ENCODE measurements around the gene LIF.

LIF gene

DNA sequence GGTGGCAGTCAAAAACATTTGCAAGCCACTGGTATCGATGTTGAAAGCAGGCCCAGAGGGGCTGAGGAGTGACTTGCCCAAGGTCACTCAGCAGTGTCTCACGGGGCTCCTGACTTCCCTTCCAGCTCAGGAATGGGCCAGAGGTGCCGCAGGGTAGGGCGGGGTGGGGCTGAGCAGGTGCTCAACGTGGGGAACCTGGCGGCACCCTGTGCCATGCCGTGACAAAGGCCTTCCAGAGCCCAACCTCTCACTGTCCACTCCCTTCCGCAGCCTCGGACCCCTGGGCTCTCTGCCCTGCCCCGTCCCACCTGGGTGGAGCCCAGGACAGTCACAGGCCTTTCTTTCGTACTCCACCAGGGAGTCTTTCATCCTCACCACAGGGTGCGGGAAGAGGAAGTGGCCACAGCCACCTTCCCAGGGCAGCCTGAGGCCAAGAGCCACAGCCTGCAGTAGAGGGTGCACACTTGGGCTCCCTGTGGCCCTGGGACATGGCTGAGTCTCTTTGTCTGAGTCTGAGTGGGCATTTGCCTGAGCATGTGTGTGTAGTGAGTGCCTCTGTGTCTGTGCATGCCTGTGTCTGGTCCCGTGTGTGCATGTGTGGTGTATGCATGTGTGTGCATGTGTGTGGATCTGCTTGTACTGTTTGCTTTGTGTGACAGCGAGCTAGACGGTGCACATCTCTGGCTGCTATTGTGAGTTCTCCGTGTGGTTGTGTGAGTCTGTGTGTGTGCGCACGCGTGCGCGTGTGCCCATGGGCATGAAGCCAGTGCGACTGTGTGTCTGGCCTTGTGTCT is 6.0 kb upstream of the LIF start:
- TF ChIP-seq, protein P1, sequence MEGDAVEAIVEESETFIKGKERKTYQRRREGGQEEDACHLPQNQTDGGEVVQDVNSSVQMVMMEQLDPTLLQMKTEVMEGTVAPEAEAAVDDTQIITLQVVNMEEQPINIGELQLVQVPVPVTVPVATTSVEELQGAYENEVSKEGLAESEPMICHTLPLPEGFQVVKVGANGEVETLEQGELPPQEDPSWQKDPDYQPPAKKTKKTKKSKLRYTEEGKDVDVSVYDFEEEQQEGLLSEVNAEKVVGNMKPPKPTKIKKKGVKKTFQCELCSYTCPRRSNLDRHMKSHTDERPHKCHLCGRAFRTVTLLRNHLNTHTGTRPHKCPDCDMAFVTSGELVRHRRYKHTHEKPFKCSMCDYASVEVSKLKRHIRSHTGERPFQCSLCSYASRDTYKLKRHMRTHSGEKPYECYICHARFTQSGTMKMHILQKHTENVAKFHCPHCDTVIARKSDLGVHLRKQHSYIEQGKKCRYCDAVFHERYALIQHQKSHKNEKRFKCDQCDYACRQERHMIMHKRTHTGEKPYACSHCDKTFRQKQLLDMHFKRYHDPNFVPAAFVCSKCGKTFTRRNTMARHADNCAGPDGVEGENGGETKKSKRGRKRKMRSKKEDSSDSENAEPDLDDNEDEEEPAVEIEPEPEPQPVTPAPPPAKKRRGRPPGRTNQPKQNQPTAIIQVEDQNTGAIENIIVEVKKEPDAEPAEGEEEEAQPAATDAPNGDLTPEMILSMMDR (IDR thresholded peaks at IDR 0.05), result no peak
- H3K4me3 ChIP-seq (ENCODE audit: low read depth in 1 of 2, low read length in 1 of 2), result peak overlapping the region in 1 of 2 experiments; percentile 36
- H3K36me3 ChIP-seq, result no peaks in the 10 kb centered on the region
- peaks cover 11% of the 10 kb centered on the region for H3K27me3 ChIP-seq
- H3K9me3 ChIP-seq, result no peaks in the 10 kb centered on the region
- peak overlapping the region; percentile 83 for H3K27ac ChIP-seq
- H3K4me1 ChIP-seq (ENCODE audit: control insufficient read depth in 1 of 2, insufficient read depth in 1 of 2, low read depth in 1 of 2, low read length in 1 of 2), result peaks cover 67 to 70% of the 10 kb centered on the region in 2 experiments

DNA sequence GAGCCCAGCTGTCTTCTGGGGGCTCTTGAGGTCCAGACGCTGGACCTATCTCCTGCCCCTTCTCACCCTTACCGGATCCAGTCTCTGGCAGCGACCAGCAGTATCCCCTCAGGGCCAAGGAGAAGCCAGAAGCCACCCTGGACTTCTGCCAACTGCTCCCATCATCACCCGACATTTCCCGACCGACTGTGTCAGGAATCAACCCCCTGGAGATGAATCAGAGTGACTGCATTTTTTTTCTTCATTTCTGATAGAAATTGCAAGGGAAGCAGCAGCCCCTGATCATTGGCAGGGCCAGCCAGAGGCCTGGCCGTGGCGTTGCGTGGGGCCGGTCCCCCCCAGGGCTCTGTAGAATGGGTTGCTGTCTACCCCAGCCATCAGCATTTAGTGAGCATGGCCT is 5.2 kb upstream of the LIF start:
- Histone ChIP-seq H3K4me3 (ENCODE audit: low read depth in 1 of 2, low read length in 1 of 2) (peak overlapping the region in 1 of 2 experiments; percentile 7), H3K27ac (peak overlapping the region; percentile 83)

DNA sequence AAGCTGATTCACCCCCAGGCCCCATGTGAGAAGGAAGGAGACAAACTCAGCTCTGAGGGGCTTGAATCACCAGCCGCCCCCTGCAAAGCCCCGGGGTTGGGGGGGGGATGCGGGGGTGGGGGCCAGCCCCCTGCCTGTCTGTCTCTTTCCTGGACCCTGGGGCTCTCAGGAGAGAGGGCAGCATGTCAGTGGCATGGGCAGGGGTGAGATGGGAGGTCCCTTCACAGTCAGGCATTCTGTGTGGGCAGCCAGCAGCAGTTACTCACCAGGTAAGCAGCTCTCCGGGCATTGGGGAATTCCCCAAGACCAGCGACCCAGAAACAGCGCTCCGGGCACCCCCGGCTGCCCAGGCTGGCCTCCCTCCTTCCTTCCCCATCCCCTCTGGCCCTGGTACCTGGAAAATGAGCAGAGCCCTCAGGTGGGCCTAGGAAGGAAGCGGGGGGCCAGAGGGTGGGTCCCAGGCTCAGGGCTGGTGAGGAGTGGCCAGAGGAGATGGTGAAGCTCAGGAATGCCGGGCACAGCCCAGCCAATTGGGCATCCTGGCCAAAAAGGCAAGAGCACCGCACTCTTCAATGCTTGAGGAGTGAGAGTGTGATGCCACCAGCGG is 4.2 kb upstream of the LIF start:
- H3K27me3 ChIP-seq, result peaks cover 30% of the 10 kb centered on the region
- H3K36me3 ChIP-seq, result no peaks in the 10 kb centered on the region
- no peak overlapping the region for H3K27ac ChIP-seq
- H3K4me1 ChIP-seq (ENCODE audit: control insufficient read depth in 1 of 2, insufficient read depth in 1 of 2, low read depth in 1 of 2, low read length in 1 of 2), result peaks cover 74 to 78% of the 10 kb centered on the region in 2 experiments
- no peaks in the 10 kb centered on the region for H3K9me3 ChIP-seq
- TF ChIP-seq, protein P1 (IDR thresholded peaks at IDR 0.05), result no peak
- no peak overlapping the region for H3K4me3 ChIP-seq (ENCODE audit: low read depth in 1 of 2, low read length in 1 of 2)

More for the DNA sequence above, 5.2 kb upstream of the LIF start:
- Histone ChIP-seq H3K4me1 (ENCODE audit: control insufficient read depth in 1 of 2, insufficient read depth in 1 of 2, low read depth in 1 of 2, low read length in 1 of 2) (peaks cover 74 to 79% of the 10 kb centered on the region in 2 experiments), H3K36me3 (no peaks in the 10 kb centered on the region), H3K27me3 (peaks cover 20% of the 10 kb centered on the region), H3K9me3 (no peaks in the 10 kb centered on the region)
- TF ChIP-seq, protein P1 (IDR thresholded peaks at IDR 0.05), result no peak

DNA sequence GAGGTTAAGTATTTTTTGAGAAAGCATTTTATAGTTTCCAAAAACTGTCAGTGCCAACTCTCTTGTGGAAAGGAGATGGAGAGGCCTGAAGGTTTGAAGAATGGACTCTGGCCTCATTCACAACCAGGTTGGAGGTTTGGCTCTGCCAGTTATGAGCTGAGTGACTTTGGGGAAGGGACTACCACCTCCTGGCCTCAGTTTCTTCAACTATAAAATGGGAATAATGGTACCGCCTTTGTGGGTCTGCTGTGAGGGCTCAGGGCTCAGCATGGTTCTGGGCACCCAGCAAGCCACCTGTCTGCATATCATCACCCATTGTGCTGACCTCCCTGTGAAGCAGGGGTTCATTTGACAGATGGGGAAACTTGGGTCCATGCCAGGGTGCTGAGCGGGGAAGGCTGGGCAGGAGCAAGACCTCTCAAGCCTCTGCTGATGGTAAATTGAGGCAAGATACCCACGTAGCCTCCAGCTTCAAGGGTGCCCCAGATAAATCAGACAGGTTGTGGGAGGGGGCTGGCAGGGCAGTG is 3.5 kb upstream of the LIF start:
- no peak overlapping the region for H3K27ac ChIP-seq
- peaks cover 36% of the 10 kb centered on the region for H3K27me3 ChIP-seq
- H3K9me3 ChIP-seq, result no peaks in the 10 kb centered on the region
- H3K36me3 ChIP-seq, result no peaks in the 10 kb centered on the region
- H3K4me3 ChIP-seq (ENCODE audit: low read depth in 1 of 2, low read length in 1 of 2), result no peak overlapping the region
- TF ChIP-seq, protein P1 (IDR thresholded peaks at IDR 0.05), result no peak
- peaks cover 76 to 78% of the 10 kb centered on the region in 2 experiments for H3K4me1 ChIP-seq (ENCODE audit: control insufficient read depth in 1 of 2, insufficient read depth in 1 of 2, low read depth in 1 of 2, low read length in 1 of 2)

DNA sequence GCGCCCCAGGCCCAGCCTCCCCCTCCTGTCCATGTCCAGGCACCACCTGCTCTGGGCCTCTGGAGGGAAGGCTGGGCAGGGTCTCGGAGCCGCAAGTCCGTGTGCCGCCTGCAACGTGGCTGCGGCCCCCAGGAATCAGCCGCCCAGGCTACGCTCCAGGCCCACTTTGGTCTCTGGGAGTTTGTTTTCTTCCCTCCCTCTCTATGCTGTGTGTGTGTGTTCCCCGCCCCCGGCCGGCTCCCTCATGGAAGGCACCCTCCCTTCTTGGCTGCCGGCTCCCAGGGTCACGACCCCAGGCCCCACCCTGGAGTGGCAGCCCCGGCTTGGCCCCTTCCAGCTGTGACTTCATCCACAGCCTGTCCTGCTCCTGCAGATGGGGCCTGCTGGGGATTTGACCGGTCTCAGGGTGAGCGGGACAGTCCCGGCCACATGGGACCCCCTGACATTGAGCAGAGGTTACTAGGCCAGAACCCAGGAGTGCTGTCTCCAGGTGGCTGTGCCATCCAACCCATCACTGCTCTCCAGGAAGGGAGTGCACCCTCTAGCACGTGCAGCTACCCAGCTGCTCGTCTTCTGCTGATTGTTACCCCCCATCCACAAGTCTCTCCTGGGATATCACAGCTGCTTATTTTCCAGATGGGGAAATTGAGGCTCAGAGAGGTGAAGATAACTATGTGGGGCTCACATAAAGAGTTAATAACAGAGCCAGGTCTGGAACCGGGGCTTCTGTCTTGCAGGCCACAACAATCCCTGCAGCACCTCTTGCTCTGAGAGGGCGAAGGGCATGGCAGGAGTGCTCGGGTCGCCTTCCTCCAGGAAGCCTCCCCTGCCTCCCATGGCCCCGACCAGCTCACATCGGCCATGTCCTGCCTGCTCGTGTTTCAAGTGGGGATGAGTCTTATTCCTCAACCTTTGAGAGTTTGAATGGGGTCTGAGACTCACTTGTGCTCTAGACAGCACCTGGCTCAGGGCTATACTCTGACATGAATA is 2.8 kb upstream of the LIF start:
- Histone ChIP-seq H3K4me3 (ENCODE audit: low read depth in 1 of 2, low read length in 1 of 2) (no peak overlapping the region), H3K36me3 (no peaks in the 10 kb centered on the region), H3K27ac (no peak overlapping the region), H3K27me3 (peaks cover 44% of the 10 kb centered on the region), H3K9me3 (no peaks in the 10 kb centered on the region), H3K4me1 (ENCODE audit: control insufficient read depth in 1 of 2, insufficient read depth in 1 of 2, low read depth in 1 of 2, low read length in 1 of 2) (peaks cover 75 to 76% of the 10 kb centered on the region in 2 experiments)
- TF ChIP-seq, protein P1 (IDR thresholded peaks at IDR 0.05), result no peak

Data from neutrophil (primary cell).